Stimulated activated CD4-positive, alpha-beta T cell treated with anti-CD3 and anti-CD28 coated beads, Interleukin-15, amount 100 ng/mL, for 24 hours (primary cell): Measurements from ENCODE around the gene FKBP6.
"Not testable (repeated sequence)": the region's sequence is repeated elsewhere in the genome, so short reads cannot be mapped to it uniquely, and the experiment has no call there.

Experiments used
- DNase-seq: peaks from one replicate; pipeline ENCODE4 v3.0.0-alpha.2; 2020

The FKBP6 gene

GRCh38 chr7:73324081-73324845, 3.7 kb upstream of the FKBP6 start:
- DNase-seq = peak; percentile 69

DNA sequence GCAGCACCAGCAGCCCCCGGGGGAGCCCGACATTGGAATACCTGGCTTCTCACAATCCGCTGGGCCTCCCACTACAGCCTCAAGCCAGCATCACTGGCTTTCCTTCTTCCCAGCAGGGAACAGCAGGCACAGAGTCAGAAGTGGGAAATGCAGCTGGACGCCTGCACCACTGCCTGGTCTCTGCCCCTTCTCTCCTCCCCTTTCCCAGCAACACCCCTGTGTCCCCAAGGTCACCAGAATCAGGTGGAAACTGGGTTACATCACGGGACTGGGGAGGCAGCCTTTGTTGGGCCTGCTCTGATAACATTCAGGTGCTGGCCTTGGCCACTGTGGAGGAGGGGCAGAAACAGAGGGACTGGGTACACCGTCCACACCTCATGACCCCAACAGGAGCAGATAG, 2.5 kb upstream of the FKBP6 start:
- not testable (repeated sequence) for DNase-seq

DNA sequence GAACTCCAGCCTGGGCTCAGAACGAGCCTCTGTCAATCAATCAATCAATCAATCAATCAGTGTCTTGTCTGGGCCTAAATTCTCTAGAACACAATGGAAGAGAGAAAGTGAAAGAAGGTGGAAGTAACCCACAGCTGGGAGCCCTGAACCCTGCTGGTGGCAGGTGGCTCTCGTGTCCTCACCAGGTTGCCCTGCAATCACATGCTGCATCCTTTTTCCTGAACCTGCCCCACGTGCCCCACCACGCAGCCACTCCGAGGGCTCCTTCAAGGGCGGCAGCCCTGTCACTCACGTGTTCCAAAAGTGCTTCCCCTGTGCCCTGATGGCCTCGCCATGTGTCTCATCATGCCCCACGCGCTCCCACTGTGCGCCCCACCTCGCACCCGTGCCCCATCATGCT, 512 bp upstream of the FKBP6 start:
- DNase-seq = not testable (repeated sequence)

- DNase-seq = no peak
Observed at GRCh38 chr7:73328696-73329095, 735 bp downstream of the FKBP6 start.

DNA sequence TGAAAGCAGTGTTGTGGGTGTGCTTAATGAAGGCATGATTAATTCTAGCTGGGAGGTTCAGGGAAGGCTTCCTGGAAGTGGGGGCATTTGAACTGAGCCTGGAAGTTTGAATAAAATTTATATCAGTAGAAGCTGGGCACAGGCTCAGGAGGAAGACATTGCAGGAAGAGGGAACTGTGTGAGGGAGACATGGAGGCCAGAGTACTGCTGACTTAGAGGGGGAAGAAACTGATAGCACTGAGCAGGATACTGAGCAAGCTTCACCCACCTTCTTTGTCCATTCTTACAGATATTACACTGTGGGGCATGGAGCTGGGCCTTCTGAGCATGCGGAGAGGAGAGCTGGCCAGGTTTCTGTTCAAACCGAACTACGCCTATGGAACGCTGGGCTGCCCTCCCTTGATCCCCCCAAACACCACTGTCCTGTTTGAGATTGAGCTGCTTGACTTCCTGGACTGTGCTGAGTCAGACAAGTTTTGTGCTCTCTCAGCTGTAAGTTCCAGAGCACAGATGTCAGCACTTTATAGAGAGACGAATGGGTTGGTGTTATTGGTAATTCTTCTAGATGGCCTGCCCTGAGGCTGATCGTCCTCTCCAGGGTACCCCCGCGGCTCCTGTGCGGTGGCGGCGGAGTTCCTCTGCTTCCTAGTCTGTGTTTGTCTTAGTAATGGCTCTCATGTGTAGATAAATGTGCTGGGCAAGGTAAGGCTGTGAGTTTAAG, 2.1 kb downstream of the FKBP6 start:
- DNase-seq = no peak

DNA sequence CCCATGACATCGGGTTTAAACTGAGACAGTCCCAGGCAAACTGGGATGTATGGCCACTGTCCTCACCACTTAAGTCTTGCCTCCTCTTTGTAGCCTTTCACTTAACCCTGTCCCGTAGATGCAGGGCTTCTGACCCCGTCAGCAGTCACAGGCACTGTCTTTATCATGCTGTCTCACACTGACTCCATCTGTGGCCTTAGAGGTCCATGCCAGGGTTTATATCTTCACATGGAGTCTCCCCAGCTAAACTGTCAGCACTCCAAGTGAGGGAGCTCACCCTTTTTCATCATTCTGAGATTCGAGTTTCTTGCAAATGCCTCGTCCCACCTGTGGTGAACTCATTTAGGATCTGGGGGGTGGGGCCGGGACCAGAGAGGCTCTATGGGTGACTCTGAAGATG, 2.8 kb downstream of the FKBP6 start:
- no peak for DNase-seq

DNA sequence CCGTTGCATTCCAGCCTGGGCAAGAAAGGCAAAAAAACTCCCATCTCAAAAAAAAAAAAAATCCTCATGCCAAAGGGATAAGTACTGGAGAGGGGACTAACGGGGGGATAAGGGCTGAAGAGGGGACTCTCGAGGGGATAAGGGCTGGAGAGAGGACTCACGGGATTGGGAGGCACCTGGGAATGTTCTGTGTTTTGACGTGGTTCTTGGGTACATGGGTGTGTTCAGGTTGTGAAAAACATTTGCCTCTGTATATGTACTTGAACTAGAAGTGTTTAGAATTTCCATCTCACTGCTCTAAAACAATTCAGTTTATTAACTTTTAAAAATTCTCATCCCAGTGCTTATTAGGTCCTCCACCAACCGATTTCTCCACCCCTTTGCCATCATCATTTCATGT, 4.5 kb downstream of the FKBP6 start:
- no peak for DNase-seq

DNA sequence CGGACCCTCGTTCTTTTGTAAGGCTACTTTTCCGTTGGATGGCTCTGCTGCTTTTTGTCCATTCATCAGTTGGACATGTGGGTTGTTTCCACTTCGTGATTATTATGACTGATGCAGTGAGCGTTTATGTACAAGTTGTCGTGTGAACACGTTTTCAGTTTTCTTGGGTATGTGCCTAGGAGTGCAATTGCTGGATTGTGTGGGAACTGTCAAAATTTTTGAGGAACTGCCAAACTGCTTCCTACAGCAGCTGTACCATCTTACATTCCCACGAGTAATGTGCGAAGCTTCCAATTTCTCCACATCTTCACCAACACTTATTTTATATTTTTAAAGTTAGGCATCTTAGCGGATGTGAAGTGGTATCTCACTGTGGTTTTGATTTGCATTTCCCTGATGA, 10.4 kb downstream of the FKBP6 start:
- DNase-seq = no peak

- no peak for DNase-seq
Observed at GRCh38 chr7:73340514-73340913, 12.6 kb downstream of the FKBP6 start.

- DNase-seq = no peak
Observed at GRCh38 chr7:73341877-73342276, 13.9 kb downstream of the FKBP6 start.

DNA sequence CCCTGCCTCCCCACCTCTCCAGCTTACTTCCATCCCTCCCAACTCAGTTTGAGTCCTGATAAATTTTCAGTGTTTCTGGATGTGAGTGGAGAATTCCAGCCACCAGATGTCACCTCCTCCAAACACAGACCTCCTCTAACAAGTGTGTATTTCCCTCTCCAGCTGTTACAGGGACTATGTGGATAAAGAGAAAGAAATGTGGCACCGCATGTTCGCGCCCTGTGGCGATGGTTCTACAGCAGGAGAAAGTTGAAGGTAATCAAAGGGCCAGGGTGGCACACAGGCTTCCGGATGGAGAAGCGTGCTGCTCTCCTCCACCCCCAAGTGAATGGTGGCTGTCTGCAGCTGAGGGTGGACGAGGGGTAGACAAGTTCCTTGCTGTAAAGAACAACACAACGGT, 14.7 kb downstream of the FKBP6 start:
- DNase-seq = no peak

- no peak for DNase-seq
Observed at GRCh38 chr7:73343671-73344380, 15.9 kb downstream of the FKBP6 start.

DNA sequence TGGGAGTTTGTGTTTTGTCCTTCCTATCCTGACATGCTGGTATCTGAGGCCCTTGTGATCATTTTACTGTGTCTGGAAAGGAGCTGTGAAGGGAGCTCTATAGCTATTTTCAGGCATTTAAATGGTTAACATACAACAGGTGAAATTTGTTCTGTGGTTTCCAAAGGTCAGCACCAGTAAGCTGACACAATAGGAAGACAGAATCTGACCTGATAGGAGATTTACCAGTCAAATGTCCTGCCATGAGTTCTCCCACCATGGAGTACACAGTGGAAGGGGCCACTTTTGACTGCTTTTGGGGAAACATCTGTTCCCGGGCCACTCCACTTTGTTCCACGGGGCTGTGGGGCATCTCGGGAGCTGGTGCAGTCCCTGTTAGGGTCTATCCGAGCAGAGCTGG, 17.6 kb downstream of the FKBP6 start:
- DNase-seq = no peak

- no peak for DNase-seq
Observed at GRCh38 chr7:73345951-73346350, 18.0 kb downstream of the FKBP6 start.

DNA sequence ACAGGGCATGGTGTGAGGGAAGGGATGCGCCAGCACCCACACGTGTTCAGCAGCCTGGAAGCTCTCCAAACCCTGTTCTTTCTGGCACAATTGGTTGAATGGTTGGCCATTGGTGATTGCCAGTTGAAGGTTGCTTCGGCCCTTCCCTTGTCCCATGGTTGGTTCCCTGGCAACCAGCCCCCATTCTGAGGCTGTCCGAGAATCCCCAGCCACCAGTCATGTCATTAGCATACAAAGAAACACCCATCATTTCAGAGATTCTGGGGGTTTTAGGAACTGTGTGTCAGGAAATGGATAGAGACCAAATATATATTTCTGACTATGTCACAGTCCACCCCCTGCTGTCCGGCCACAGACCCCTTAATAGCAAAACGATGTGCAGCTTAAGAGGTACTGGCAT, 21.8 kb downstream of the FKBP6 start:
- DNase-seq = no peak

- no peak for DNase-seq
Observed at GRCh38 chr7:73350306-73351068, 22.5 kb downstream of the FKBP6 start.

GRCh38 chr7:73351447-73352167, 23.6 kb downstream of the FKBP6 start:
- DNase-seq = no peak

DNA sequence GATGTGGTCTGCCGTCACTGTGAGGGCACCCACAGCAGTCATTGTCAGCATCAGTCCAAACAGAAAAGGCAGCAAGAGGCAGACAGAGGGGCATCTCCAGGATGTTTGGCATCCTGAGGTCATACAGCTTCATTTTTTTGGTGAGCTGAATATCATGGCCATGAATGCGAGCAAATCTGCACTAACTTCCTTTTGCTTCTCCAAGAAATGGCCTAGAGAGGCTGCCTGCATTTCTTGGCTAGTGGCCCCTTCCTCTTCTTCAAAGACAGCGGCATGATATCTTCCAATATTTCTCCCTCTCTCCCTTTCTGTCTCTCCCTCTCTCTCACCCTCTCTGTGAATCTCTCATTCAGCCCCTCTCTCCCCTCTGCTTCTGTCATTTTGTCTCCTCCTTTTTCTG, 24.8 kb downstream of the FKBP6 start:
- DNase-seq = no peak

GRCh38 chr7:73353243-73353642, 25.3 kb downstream of the FKBP6 start:
- no peak for DNase-seq

- DNase-seq = no peak
Observed at GRCh38 chr7:73354196-73354595, 26.2 kb downstream of the FKBP6 start.

DNA sequence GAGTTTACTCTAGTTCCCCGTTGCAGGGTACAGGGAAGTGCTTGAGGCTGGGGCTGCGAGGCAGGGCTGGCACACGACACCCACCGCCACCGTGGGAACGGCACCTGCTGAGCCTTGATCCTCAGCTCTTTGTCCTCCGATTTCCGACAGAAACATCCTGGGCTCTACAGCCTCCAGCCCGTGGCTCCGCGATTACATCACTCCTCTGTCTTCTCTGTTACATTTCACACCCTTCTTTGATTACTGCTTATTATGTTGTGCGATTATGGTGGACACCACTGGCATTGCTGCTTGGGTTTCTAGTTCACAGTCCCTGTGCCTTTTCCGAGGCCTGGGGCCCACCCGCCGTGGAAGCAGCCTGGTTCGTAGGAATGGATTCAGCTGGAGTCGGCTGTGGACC, 26.9 kb downstream of the FKBP6 start:
- DNase-seq = no peak

DNA sequence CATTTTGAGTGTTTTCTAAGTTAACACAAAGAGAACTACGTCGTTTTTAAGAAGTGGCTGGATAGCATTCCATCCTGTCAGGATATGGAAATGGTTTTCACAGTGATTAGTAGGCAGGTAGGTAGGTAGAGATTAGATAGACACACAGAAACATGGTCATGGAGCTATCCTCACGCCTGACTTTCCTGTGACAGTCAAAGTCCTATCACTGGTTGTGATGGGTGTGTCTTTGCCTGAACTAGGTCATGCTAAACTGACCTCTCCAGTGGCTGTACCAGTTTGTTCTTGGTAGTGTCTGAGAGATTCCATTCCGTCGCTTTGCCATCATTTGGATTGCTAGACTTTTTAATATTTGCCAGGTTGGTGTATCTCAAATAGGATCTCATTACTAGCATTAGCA, 28.2 kb downstream of the FKBP6 start:
- DNase-seq = no peak
